Kidney epithelial cell (primary cell): ENCODE results near the gene BGN. TPM values are rescaled to one million over a fixed set of nuclear protein-coding genes. Genes with fewer than 3 reads are reported as not detected.

ENCODE experiments used
- DNase-seq: peaks from one replicate; pipeline ENCODE4 v3.0.0-alpha.2; 2010; ENCODE audit warnings: low read depth
- H3K27me3 ChIP-seq: 2 replicates; pipeline ENCODE4 v1.6.0; 2011; ENCODE audit warnings: low read length; ENCODE audit not compliant: control insufficient read depth, insufficient read depth
- H3K36me3 ChIP-seq: 2 replicates; pipeline ENCODE4 v1.5.1; 2011; ENCODE audit warnings: low read length; ENCODE audit not compliant: control insufficient read depth, insufficient read depth
- H3K4me3 ChIP-seq: 2 replicates; pipeline ENCODE4 v1.5.1; 2011; ENCODE audit warnings: low read depth, mild to moderate bottlenecking, control low read depth, low read length
- total RNA-seq: library from RNA; depleted of rRNA; stranded (reverse); fragments of >200 nt; gene quantifications from 2 replicates; pipeline ENCODE4 v1.2.3, GENCODE V29; 2015
- TF ChIP-seq, protein P1 (sequence below): IDR thresholded peaks from 2 replicates; pipeline ENCODE4 v1.5.1; 2011; ENCODE audit warnings: mild to moderate bottlenecking, moderate library complexity, low read length, control low read depth, inconsistent platforms; ENCODE audit not compliant: insufficient read depth, poor library complexity, severe bottlenecking

BGN gene
- total RNA-seq, 1 donor from 2014 or later, result 6.2 TPM

DNA sequence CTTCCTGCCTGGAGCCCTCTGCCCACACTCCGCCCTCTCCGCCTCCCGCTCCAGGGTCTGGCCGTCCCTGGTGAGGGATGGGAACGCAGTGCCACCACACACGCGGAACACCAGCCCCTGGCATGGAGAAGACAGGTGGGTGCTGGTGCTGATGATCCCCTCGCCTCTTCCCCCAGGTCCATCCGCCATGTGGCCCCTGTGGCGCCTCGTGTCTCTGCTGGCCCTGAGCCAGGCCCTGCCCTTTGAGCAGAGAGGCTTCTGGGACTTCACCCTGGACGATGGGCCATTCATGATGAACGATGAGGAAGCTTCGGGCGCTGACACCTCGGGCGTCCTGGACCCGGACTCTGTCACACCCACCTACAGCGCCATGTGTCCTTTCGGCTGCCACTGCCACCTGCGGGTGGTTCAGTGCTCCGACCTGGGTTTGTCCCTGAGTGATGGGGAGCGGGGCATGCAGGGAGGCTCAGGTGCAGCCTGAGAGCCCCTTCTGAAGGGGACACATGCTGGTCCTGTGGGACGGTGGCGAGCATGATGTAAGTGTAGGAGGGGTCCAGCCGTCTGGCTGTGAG, 9.8 kb downstream of the BGN start:
- TF ChIP-seq, protein P1, sequence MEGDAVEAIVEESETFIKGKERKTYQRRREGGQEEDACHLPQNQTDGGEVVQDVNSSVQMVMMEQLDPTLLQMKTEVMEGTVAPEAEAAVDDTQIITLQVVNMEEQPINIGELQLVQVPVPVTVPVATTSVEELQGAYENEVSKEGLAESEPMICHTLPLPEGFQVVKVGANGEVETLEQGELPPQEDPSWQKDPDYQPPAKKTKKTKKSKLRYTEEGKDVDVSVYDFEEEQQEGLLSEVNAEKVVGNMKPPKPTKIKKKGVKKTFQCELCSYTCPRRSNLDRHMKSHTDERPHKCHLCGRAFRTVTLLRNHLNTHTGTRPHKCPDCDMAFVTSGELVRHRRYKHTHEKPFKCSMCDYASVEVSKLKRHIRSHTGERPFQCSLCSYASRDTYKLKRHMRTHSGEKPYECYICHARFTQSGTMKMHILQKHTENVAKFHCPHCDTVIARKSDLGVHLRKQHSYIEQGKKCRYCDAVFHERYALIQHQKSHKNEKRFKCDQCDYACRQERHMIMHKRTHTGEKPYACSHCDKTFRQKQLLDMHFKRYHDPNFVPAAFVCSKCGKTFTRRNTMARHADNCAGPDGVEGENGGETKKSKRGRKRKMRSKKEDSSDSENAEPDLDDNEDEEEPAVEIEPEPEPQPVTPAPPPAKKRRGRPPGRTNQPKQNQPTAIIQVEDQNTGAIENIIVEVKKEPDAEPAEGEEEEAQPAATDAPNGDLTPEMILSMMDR, result no peak
- H3K27me3 ChIP-seq, result peaks cover 6% of the 10 kb centered on the region
- H3K4me3 ChIP-seq, result no peak overlapping the region
- DNase-seq, result no peak
- no peaks in the 10 kb centered on the region for H3K36me3 ChIP-seq

DNA sequence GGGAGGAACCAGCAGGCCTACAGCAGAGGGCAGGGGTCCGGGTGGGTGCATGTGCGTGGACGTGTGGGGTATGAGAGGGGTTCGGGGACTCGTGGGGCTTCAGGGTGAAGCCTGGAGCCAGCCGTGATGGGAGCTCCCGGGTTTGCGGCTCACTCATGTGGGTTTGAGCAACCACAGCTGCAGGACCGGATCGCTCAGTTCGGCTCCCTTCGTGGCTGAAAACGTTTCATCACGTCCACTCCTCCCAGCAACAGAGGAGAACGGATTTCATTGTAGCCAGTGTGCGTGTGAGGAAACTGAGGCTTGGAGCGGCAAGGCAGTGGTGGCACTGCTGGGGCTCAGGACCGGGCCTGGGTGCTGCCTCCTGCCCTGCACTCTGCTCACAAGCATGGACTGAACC, 10.6 kb downstream of the BGN start:
- Histone ChIP-seq H3K4me3 (no peak overlapping the region), H3K27me3 (no peaks in the 10 kb centered on the region), H3K36me3 (no peaks in the 10 kb centered on the region)
- no peak for DNase-seq
- TF ChIP-seq, protein P1, result no peak

DNA sequence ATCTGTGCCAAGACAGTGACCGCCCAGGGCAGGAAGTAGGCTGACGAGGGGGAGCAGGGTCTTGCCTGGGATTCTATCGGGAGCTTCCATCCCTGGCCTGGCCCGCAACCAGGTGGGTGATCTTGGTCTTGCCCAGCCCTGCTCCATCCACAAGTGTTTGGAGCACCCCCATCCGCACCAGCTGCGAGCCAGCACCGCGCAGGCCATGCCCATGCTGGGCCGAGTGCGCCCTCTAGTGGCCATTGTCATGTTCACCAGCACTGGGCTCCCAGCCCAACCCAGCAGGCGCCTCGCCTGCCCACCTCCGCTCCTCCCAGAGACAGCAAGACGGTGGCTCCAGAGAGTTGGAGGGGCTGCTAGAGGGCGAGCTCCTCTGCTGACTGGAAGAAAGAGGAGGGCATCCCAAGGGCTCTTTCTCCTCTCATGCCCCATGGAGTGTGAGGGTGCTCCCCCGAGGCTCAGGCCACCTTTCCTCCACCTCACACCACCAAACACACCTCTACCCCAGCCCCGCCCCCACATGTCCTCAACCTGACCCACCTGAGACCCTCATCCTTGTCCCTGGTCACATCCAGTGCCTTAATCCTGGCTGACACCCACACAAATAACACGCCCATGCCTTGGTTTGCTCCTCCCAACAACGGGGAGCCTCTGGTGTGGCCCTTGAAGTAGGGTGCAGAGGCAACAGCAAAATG, 12.9 kb downstream of the BGN start:
- DNase-seq, result peak; percentile 7
- no peaks in the 10 kb centered on the region for H3K27me3 ChIP-seq
- no peak overlapping the region for H3K4me3 ChIP-seq
- no peaks in the 10 kb centered on the region for H3K36me3 ChIP-seq
- TF ChIP-seq, protein P1, result peak; percentile 77

DNA sequence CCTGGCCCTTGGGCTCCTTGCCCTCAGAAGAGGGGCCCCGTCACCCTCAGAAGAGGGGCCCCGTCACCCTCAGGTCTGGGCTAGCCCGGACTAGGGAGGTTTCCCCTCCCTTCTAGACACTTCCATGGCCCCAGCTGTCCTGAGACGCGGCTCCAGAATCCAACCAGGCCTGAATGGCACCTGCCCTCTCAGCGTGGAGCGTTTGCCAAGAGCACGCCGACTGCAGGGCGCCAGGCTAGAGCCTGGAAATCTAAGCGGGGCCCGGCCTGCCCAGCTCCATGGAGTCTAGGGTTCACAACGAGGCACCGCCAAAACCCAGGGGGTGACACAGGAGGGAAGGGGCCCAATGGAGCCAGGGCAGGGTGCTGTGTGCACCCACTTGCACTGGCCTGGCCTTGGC, 14.8 kb downstream of the BGN start:
- no peaks in the 10 kb centered on the region for H3K36me3 ChIP-seq
- no peaks in the 10 kb centered on the region for H3K27me3 ChIP-seq
- no peak overlapping the region for H3K4me3 ChIP-seq
- TF ChIP-seq, protein P1, result no peak
- DNase-seq, result no peak

DNA sequence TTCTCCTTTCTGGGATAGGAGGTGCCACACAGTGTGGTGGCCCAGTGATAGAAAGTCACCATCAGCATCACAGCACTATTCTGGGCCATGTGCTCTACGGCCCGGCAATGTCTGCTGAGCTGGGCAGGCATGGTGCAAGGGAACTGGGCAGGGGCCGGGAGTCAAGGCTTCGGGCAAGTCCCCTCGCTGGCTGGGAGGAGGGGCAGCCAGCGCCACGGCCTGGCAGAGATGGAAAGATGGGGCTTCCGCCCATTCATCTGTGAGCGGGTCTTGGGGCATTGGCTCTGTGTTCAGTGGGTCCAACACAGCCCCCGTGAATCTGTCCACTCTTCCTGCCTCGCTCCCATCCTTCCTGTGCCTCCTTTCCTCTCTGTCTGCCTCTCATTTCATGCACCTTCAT, 15.6 kb downstream of the BGN start:
- no peak for DNase-seq
- no peaks in the 10 kb centered on the region for H3K36me3 ChIP-seq
- no peak overlapping the region for H3K4me3 ChIP-seq
- H3K27me3 ChIP-seq, result no peaks in the 10 kb centered on the region
- TF ChIP-seq, protein P1, result no peak
